Measurements from ENCODE around the gene LYRM4.

DNA sequence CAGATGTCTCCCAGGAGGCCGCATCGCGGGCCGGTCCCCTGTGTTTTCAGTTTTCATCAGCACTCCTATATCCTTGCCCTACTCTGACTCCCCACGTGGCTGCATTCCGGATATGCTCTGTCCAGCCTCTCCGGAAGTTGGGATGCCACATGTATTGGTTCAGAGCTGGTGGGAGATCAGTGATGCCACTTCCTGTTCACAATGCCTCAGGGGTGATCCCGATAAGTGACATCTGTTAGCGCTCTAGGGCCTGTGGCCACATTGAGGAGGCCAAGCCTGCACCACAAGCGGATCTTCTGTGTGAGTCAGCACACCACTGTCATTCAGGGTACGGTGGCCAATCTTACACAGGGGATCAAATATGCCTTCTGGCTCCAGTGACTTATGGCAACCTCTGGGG lies 117.8 kb downstream of the LYRM4 start:
- TF ChIP-seq, protein P1, sequence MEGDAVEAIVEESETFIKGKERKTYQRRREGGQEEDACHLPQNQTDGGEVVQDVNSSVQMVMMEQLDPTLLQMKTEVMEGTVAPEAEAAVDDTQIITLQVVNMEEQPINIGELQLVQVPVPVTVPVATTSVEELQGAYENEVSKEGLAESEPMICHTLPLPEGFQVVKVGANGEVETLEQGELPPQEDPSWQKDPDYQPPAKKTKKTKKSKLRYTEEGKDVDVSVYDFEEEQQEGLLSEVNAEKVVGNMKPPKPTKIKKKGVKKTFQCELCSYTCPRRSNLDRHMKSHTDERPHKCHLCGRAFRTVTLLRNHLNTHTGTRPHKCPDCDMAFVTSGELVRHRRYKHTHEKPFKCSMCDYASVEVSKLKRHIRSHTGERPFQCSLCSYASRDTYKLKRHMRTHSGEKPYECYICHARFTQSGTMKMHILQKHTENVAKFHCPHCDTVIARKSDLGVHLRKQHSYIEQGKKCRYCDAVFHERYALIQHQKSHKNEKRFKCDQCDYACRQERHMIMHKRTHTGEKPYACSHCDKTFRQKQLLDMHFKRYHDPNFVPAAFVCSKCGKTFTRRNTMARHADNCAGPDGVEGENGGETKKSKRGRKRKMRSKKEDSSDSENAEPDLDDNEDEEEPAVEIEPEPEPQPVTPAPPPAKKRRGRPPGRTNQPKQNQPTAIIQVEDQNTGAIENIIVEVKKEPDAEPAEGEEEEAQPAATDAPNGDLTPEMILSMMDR (IDR thresholded peaks at IDR 0.05): no peak
- no peak for TF ChIP-seq EZH2 (IDR thresholded peaks at IDR 0.05; ENCODE audit: borderline replicate concordance, insufficient read depth, low read depth, low read length, poor library complexity, severe bottlenecking)
